Mucosa of gallbladder (tissue), 1 donor: ENCODE measurements around the gene CC2D2A. TPM values are rescaled to one million over a fixed set of nuclear protein-coding genes. Genes with fewer than 3 reads are reported as not detected.

Experiments used
- DNase-seq: peaks from one replicate; pipeline ENCODE4 v3.0.0-alpha.2; 2020; ENCODE audit warnings: low spot score
- total RNA-seq: library from RNA; stranded (reverse); gene quantifications from one replicate; pipeline ENCODE4 v1.2.1, GENCODE V29; 2021
- donor health status: DM: no; HTN: no; CAD: no.

CC2D2A gene
- total RNA-seq = 29.9 TPM

GRCh38 chr4:15469402-15470127 lies at the start of gene CC2D2A:
TSS of gene CC2D2A (plus strand) at chr4:15469882. CDS start at chr4:15475933, 6,051 bp downstream.
- no peak for DNase-seq

GRCh38 chr4:15420642-15421041 lies 49.0 kb upstream of the CC2D2A start:
- no peak for DNase-seq

GRCh38 chr4:15423285-15423711 lies 46.4 kb upstream of the CC2D2A start:
- DNase-seq = no peak

GRCh38 chr4:15425520-15425919 lies 44.2 kb upstream of the CC2D2A start:
- no peak for DNase-seq

- no peak for DNase-seq
These were observed 42.5 kb upstream of the CC2D2A start for GRCh38 chr4:15427161-15427560.

- DNase-seq = no peak
These were observed 42.0 kb upstream of the CC2D2A start, which contains the start of gene C1QTNF7 for GRCh38 chr4:15427701-15428100. TSS of gene C1QTNF7 (plus strand) at chr4:15428033. CDS start at chr4:15435744, 7,711 bp downstream.

- DNase-seq = no peak
These were observed 41.1 kb upstream of the CC2D2A start for GRCh38 chr4:15428611-15429010.

- no peak for DNase-seq
These were observed 35.6 kb upstream of the CC2D2A start for GRCh38 chr4:15434091-15434490.

- DNase-seq = no peak
These were observed 35.0 kb upstream of the CC2D2A start for GRCh38 chr4:15434676-15435075.

GRCh38 chr4:15436513-15436912 lies 33.2 kb upstream of the CC2D2A start:
- no peak for DNase-seq

GRCh38 chr4:15438939-15439524 lies 30.6 kb upstream of the CC2D2A start:
- DNase-seq = no peak

GRCh38 chr4:15443371-15444160 lies 26.1 kb upstream of the CC2D2A start:
- no peak for DNase-seq

- DNase-seq = no peak
These were observed 25.4 kb upstream of the CC2D2A start for GRCh38 chr4:15444276-15444675.

- DNase-seq = no peak
These were observed 24.7 kb upstream of the CC2D2A start for GRCh38 chr4:15444879-15445547.

GRCh38 chr4:15451181-15451865 lies 18.4 kb upstream of the CC2D2A start:
- DNase-seq = no peak

GRCh38 chr4:15451866-15452765 lies 17.6 kb upstream of the CC2D2A start:
- DNase-seq = no peak

- DNase-seq = peak; percentile 35
These were observed 14.4 kb upstream of the CC2D2A start for GRCh38 chr4:15455290-15455689.

GRCh38 chr4:15457406-15458201 lies 12.1 kb upstream of the CC2D2A start:
- no peak for DNase-seq

- DNase-seq = no peak
These were observed 11.1 kb upstream of the CC2D2A start for GRCh38 chr4:15458616-15459015.

- no peak for DNase-seq
These were observed 10.0 kb upstream of the CC2D2A start for GRCh38 chr4:15459706-15460105.
